ENCODE measurements around the gene AGBL1. TPM values are rescaled to one million over a fixed set of nuclear protein-coding genes. Genes with fewer than 3 reads are reported as not detected.
"Not testable (repeated sequence)": the region's sequence is repeated elsewhere in the genome, so short reads cannot be mapped to it uniquely, and the experiment has no call there.

AGBL1 gene
- total RNA-seq, 1 experiment from 2014 or later = not detected

DNA sequence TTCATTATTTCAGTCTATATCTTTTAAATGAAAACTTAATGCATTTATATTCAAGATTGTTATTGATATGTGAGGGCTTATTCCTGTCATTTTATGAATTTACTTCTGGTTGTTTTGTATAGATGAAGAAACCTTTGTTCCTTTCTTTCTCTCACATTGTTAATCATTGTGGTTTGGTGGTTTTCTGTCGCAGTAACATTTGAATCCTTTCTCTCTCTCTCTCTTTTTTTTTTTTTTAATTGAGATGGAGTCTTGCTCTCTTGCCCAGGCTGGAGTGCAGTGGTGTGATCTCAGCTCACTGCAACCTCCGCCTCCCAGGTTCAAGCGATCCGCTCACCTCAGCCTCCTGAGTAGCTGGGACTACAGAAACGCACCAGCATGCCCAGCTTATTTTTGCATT is 22.1 kb downstream of the AGBL1 start:
- Histone ChIP-seq H3K36me3 (ENCODE audit: insufficient read depth, low read length) (no peaks in the 10 kb centered on the region), H3K9ac (ENCODE audit: low read length) (no peak overlapping the region), H3K79me2 (ENCODE audit: low read length) (no peaks in the 10 kb centered on the region), H4K20me1 (ENCODE audit: insufficient read depth, low read depth, low read length) (no peaks in the 10 kb centered on the region), H3K27ac (ENCODE audit: low read length) (no peak overlapping the region), H3K4me2 (ENCODE audit: low read depth, low read length, poor library complexity, severe bottlenecking) (no peak overlapping the region), H3K4me3 (ENCODE audit: low read length) (no peak overlapping the region), H3K9me3 (ENCODE audit: low read length) (no peaks in the 10 kb centered on the region), H3K27me3 (ENCODE audit: low read length) (no peaks in the 10 kb centered on the region; the same call in 1 of the 2 replicates), H3K9me2 (replicated peaks; ENCODE audit: insufficient read depth, low read length) (no peaks in the 10 kb centered on the region), H3K4me1 (ENCODE audit: low read length) (no peaks in the 10 kb centered on the region), H2AFZ (ENCODE audit: low read length) (no peak overlapping the region)
- no peak for DNase-seq

DNA sequence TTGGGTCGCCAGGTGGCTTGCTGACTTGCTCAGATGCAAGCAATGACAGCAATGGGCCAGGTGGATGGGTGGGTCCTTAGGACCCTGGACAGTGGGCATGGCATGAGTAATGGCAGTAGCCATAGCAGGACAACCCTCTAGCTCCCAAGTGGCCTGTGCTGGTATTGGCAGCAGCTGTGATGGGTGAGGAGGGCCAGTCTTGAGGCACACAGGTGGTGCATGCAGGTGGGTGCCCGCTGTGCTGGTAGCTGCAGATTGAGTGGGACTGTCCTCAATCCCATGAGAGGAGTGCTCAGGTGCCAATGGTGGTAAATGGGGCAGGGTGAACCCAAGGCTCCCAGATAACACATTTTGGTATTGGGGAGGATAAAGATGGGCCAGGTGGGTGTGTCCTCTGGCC is 24.2 kb downstream of the AGBL1 start:
- Histone ChIP-seq H3K9me2 (replicated peaks; ENCODE audit: insufficient read depth, low read length) (no peaks in the 10 kb centered on the region), H3K4me3 (ENCODE audit: low read length) (no peak overlapping the region), H3K27me3 (ENCODE audit: low read length) (no peaks in the 10 kb centered on the region; the same call in 1 of the 2 replicates), H3K79me2 (ENCODE audit: low read length) (no peaks in the 10 kb centered on the region), H3K9me3 (ENCODE audit: low read length) (no peaks in the 10 kb centered on the region), H3K4me1 (ENCODE audit: low read length) (no peaks in the 10 kb centered on the region), H3K36me3 (ENCODE audit: insufficient read depth, low read length) (no peaks in the 10 kb centered on the region), H3K4me2 (ENCODE audit: low read depth, low read length, poor library complexity, severe bottlenecking) (no peak overlapping the region), H3K9ac (ENCODE audit: low read length) (no peak overlapping the region), H2AFZ (ENCODE audit: low read length) (no peak overlapping the region), H3K27ac (ENCODE audit: low read length) (no peak overlapping the region), H4K20me1 (ENCODE audit: insufficient read depth, low read depth, low read length) (no peaks in the 10 kb centered on the region)
- DNase-seq = no peak

GRCh38 chr15:86106306-86106705 is 26.6 kb downstream of the AGBL1 start:
- H3K4me3 ChIP-seq (ENCODE audit: low read length) = no peak overlapping the region
- DNase-seq = no peak
- no peaks in the 10 kb centered on the region; the same call in 1 of the 2 replicates for H3K27me3 ChIP-seq (ENCODE audit: low read length)
- H3K4me1 ChIP-seq (ENCODE audit: low read length) = no peaks in the 10 kb centered on the region
- H3K4me2 ChIP-seq (ENCODE audit: low read depth, low read length, poor library complexity, severe bottlenecking) = no peak overlapping the region
- no peaks in the 10 kb centered on the region for H3K9me3 ChIP-seq (ENCODE audit: low read length)
- no peaks in the 10 kb centered on the region for H3K36me3 ChIP-seq (ENCODE audit: insufficient read depth, low read length)
- no peak overlapping the region for H2AFZ ChIP-seq (ENCODE audit: low read length)
- no peaks in the 10 kb centered on the region for H3K79me2 ChIP-seq (ENCODE audit: low read length)
- no peaks in the 10 kb centered on the region for H4K20me1 ChIP-seq (ENCODE audit: insufficient read depth, low read depth, low read length)
- no peak overlapping the region for H3K27ac ChIP-seq (ENCODE audit: low read length)
- H3K9ac ChIP-seq (ENCODE audit: low read length) = no peak overlapping the region
- no peaks in the 10 kb centered on the region for H3K9me2 ChIP-seq (replicated peaks; ENCODE audit: insufficient read depth, low read length)

DNA sequence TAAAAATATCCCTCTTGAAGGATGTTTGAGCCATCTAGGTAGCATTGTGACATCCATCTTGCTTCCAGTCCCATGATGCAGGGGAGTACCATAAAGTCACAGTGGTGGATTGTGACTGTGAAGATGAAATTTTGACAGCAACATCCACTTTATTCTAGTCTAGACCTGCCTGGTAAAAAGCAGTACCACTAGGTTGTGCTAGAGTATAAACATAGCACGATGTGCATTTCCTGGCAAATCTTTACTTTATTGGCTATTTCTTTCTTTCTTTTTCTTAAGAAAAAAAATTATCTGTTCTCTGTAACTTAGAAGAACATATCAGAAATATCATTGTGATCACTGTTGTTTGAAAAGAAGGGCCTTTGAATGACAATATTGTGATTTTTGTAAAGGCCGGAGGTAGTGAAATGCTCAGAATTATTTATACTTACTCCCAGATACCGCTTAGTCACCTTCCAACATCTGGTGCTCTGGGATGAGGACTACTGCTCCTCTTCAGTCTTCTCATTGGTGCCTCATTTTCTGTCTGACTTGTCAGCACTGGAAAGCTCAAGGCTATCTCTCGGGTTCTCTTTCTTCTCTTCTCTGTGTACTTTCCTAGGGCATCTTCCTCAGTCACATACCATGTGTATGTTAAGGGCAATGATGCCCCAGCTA is 35.6 kb downstream of the AGBL1 start:
- H3K9ac ChIP-seq (ENCODE audit: low read length) = no peak overlapping the region
- no peak overlapping the region for H3K4me2 ChIP-seq (ENCODE audit: low read depth, low read length, poor library complexity, severe bottlenecking)
- no peak overlapping the region for H2AFZ ChIP-seq (ENCODE audit: low read length)
- H3K27ac ChIP-seq (ENCODE audit: low read length) = no peak overlapping the region
- H3K79me2 ChIP-seq (ENCODE audit: low read length) = no peaks in the 10 kb centered on the region
- H3K9me3 ChIP-seq (ENCODE audit: low read length) = no peaks in the 10 kb centered on the region
- no peak overlapping the region for H3K4me3 ChIP-seq (ENCODE audit: low read length)
- no peaks in the 10 kb centered on the region for H4K20me1 ChIP-seq (ENCODE audit: insufficient read depth, low read depth, low read length)
- H3K36me3 ChIP-seq (ENCODE audit: insufficient read depth, low read length) = no peaks in the 10 kb centered on the region
- no peaks in the 10 kb centered on the region for H3K4me1 ChIP-seq (ENCODE audit: low read length)
- DNase-seq = peak; percentile 42
- H3K27me3 ChIP-seq (ENCODE audit: low read length) = no peaks in the 10 kb centered on the region
- no peaks in the 10 kb centered on the region for H3K9me2 ChIP-seq (replicated peaks; ENCODE audit: insufficient read depth, low read length)

DNA sequence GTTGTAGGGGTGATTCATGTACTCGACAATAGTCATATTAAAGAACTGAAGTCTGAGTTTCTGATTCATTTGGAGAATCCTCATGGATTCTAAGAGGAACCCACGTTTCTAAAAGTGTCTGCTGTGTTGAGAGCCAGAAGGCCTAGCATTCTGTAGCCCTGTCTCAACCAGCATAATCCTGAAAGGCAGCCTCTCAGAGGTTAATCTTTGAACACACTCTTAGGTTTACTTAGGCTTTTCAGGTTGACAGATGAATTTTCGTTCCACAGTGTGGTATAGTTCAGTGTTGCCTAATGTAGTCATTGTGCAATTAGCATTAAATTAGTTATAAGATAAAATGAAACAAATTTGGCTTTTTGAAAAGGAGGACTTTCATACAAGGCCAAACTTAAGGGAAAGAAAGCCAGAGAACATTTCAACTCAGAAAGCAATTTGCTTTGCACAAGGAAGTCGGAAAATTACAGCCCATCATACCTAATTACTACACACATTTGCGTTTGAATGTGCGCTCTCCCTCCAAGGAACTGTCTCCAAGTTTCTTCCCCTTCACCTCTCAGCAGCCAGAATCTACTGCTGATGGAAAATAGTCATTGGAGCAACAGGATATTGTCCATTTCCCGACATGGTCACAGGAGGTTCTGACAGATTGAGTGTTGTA is 42.0 kb downstream of the AGBL1 start:
- Histone ChIP-seq H3K4me3 (ENCODE audit: low read length) (no peak overlapping the region), H4K20me1 (ENCODE audit: insufficient read depth, low read depth, low read length) (no peaks in the 10 kb centered on the region), H3K36me3 (ENCODE audit: insufficient read depth, low read length) (no peaks in the 10 kb centered on the region), H3K9me3 (ENCODE audit: low read length) (no peaks in the 10 kb centered on the region), H3K9ac (ENCODE audit: low read length) (no peak overlapping the region), H3K27ac (ENCODE audit: low read length) (no peak overlapping the region), H3K79me2 (ENCODE audit: low read length) (no peaks in the 10 kb centered on the region), H2AFZ (ENCODE audit: low read length) (no peak overlapping the region), H3K27me3 (ENCODE audit: low read length) (no peaks in the 10 kb centered on the region), H3K4me1 (ENCODE audit: low read length) (no peaks in the 10 kb centered on the region), H3K9me2 (replicated peaks; ENCODE audit: insufficient read depth, low read length) (no peaks in the 10 kb centered on the region), H3K4me2 (ENCODE audit: low read depth, low read length, poor library complexity, severe bottlenecking) (no peak overlapping the region)
- DNase-seq = no peak

- not testable (repeated sequence) for H3K4me3 ChIP-seq (ENCODE audit: low read length); H2AFZ ChIP-seq (ENCODE audit: low read length); H3K4me1 ChIP-seq (ENCODE audit: low read length); H3K79me2 ChIP-seq (ENCODE audit: low read length); H3K36me3 ChIP-seq (ENCODE audit: insufficient read depth, low read length); DNase-seq; H3K4me2 ChIP-seq (ENCODE audit: low read depth, low read length, poor library complexity, severe bottlenecking); H3K27ac ChIP-seq (ENCODE audit: low read length); H3K9me2 ChIP-seq (replicated peaks; ENCODE audit: insufficient read depth, low read length); H3K9me3 ChIP-seq (ENCODE audit: low read length); H3K27me3 ChIP-seq (ENCODE audit: low read length); H4K20me1 ChIP-seq (ENCODE audit: insufficient read depth, low read depth, low read length); H3K9ac ChIP-seq (ENCODE audit: low read length)
Measured at GRCh38 chr15:86122691-86123391, 43.2 kb downstream of the AGBL1 start.

- no peak for DNase-seq
- Histone ChIP-seq H3K27me3 (ENCODE audit: low read length) (no peaks in the 10 kb centered on the region), H3K36me3 (ENCODE audit: insufficient read depth, low read length) (no peaks in the 10 kb centered on the region), H3K4me3 (ENCODE audit: low read length) (no peak overlapping the region), H3K79me2 (ENCODE audit: low read length) (no peaks in the 10 kb centered on the region), H2AFZ (ENCODE audit: low read length) (no peak overlapping the region), H3K9ac (ENCODE audit: low read length) (no peak overlapping the region), H3K9me2 (replicated peaks; ENCODE audit: insufficient read depth, low read length) (no peaks in the 10 kb centered on the region), H3K27ac (ENCODE audit: low read length) (no peak overlapping the region), H3K4me1 (ENCODE audit: low read length) (no peaks in the 10 kb centered on the region), H3K9me3 (ENCODE audit: low read length) (no peaks in the 10 kb centered on the region), H3K4me2 (ENCODE audit: low read depth, low read length, poor library complexity, severe bottlenecking) (no peak overlapping the region), H4K20me1 (ENCODE audit: insufficient read depth, low read depth, low read length) (no peaks in the 10 kb centered on the region)
Measured at GRCh38 chr15:86125775-86126174, 46.1 kb downstream of the AGBL1 start.

- Histone ChIP-seq H2AFZ (ENCODE audit: low read length) (no peak overlapping the region), H3K9ac (ENCODE audit: low read length) (no peak overlapping the region), H3K27me3 (ENCODE audit: low read length) (no peaks in the 10 kb centered on the region), H3K36me3 (ENCODE audit: insufficient read depth, low read length) (no peaks in the 10 kb centered on the region), H3K4me3 (ENCODE audit: low read length) (no peak overlapping the region), H3K9me2 (replicated peaks; ENCODE audit: insufficient read depth, low read length) (no peaks in the 10 kb centered on the region), H3K27ac (ENCODE audit: low read length) (no peak overlapping the region), H3K4me2 (ENCODE audit: low read depth, low read length, poor library complexity, severe bottlenecking) (no peak overlapping the region), H4K20me1 (ENCODE audit: insufficient read depth, low read depth, low read length) (no peaks in the 10 kb centered on the region), H3K79me2 (ENCODE audit: low read length) (no peaks in the 10 kb centered on the region), H3K9me3 (ENCODE audit: low read length) (no peaks in the 10 kb centered on the region), H3K4me1 (ENCODE audit: low read length) (no peaks in the 10 kb centered on the region)
- no peak for DNase-seq
Measured at GRCh38 chr15:86127547-86127946, 47.9 kb downstream of the AGBL1 start.
